ENCODE data around the gene ATP9B. TPM values are rescaled to one million over a fixed set of nuclear protein-coding genes. Genes with fewer than 3 reads are reported as not detected.

The ATP9B gene
- total RNA-seq, 1 donor from 2014 or later: 33.2 TPM

- no peaks in the 10 kb centered on the region for H3F3A ChIP-seq (ENCODE audit: low read depth)
- no peak for DNase-seq (ENCODE audit: low spot score)
- Mint-ChIP-seq H3K9me3 (no peaks in the 10 kb centered on the region), H3K27me3 (ENCODE audit: insufficient read depth, low read depth) (no peaks in the 10 kb centered on the region), H3K4me1 (peaks cover 3% of the 10 kb centered on the region), H3K27ac (no peak overlapping the region), H3K36me3 (peaks cover 6% of the 10 kb centered on the region), H3K4me3 (no peak overlapping the region)
- no peak overlapping the region for H3K4me3 ChIP-seq
- H3K9me3 ChIP-seq (ENCODE audit: low read depth): no peaks in the 10 kb centered on the region
- H3K4me2 ChIP-seq: no peak overlapping the region
- TF ChIP-seq CTCF (IDR thresholded peaks at IDR 0.05) (no peak), EZH2 (IDR thresholded peaks at IDR 0.05) (no peak), EZH2phosphoT487 (IDR thresholded peaks at IDR 0.05) (no peak)
- H3K36me3 ChIP-seq: no peaks in the 10 kb centered on the region
- no peaks in the 10 kb centered on the region for H3K79me2 ChIP-seq (ENCODE audit: low read depth)
- no peaks in the 10 kb centered on the region for H4K20me1 ChIP-seq (ENCODE audit: low read depth)
- H3K4me1 ChIP-seq: no peaks in the 10 kb centered on the region
- no peak overlapping the region for H2AFZ ChIP-seq (replicated peaks)
- no peak overlapping the region for H3K9ac ChIP-seq
- H3K27ac ChIP-seq: no peak overlapping the region
- no peaks in the 10 kb centered on the region for H3K27me3 ChIP-seq
Measured at GRCh38 chr18:79272916-79273315, 203.7 kb downstream of the ATP9B start.

- no peak overlapping the region for H3K4me3 ChIP-seq
- no peak for DNase-seq (ENCODE audit: low spot score)
- TF ChIP-seq EZH2 (IDR thresholded peaks at IDR 0.05): no peak
- no peak for TF ChIP-seq EZH2phosphoT487 (IDR thresholded peaks at IDR 0.05)
- no peak for TF ChIP-seq CTCF (IDR thresholded peaks at IDR 0.05)
- no peak overlapping the region for H2AFZ ChIP-seq (replicated peaks)
- no peaks in the 10 kb centered on the region for H3K9me3 ChIP-seq (ENCODE audit: low read depth)
- no peaks in the 10 kb centered on the region for H3K27me3 ChIP-seq
- no peak overlapping the region for H3K4me2 ChIP-seq
- Mint-ChIP-seq H3K27me3 (ENCODE audit: insufficient read depth, low read depth) (no peaks in the 10 kb centered on the region), H3K4me1 (peaks cover 3% of the 10 kb centered on the region), H3K36me3 (peaks cover 6% of the 10 kb centered on the region), H3K4me3 (no peak overlapping the region), H3K27ac (no peak overlapping the region), H3K9me3 (no peaks in the 10 kb centered on the region)
- H3K27ac ChIP-seq: no peak overlapping the region
- H3K4me1 ChIP-seq: no peaks in the 10 kb centered on the region
- H4K20me1 ChIP-seq (ENCODE audit: low read depth): no peaks in the 10 kb centered on the region
- no peaks in the 10 kb centered on the region for H3K79me2 ChIP-seq (ENCODE audit: low read depth)
- no peaks in the 10 kb centered on the region for H3F3A ChIP-seq (ENCODE audit: low read depth)
- no peaks in the 10 kb centered on the region for H3K36me3 ChIP-seq
- H3K9ac ChIP-seq: no peak overlapping the region
Measured at GRCh38 chr18:79274823-79275222, 205.6 kb downstream of the ATP9B start.

- Histone ChIP-seq H3K79me2 (ENCODE audit: low read depth) (no peaks in the 10 kb centered on the region), H3F3A (ENCODE audit: low read depth) (no peaks in the 10 kb centered on the region), H3K9ac (no peak overlapping the region), H3K4me1 (no peaks in the 10 kb centered on the region), H3K27me3 (no peaks in the 10 kb centered on the region), H3K9me3 (ENCODE audit: low read depth) (no peaks in the 10 kb centered on the region), H2AFZ (replicated peaks) (no peak overlapping the region), H3K27ac (no peak overlapping the region), H3K36me3 (no peaks in the 10 kb centered on the region), H3K4me2 (no peak overlapping the region), H4K20me1 (ENCODE audit: low read depth) (no peaks in the 10 kb centered on the region), H3K4me3 (no peak overlapping the region)
- no peaks in the 10 kb centered on the region for H3K9me3 Mint-ChIP-seq
- H3K36me3 Mint-ChIP-seq: peaks cover 5% of the 10 kb centered on the region
- TF ChIP-seq EZH2phosphoT487 (IDR thresholded peaks at IDR 0.05) (no peak), EZH2 (IDR thresholded peaks at IDR 0.05) (no peak), CTCF (IDR thresholded peaks at IDR 0.05) (no peak)
- peaks cover 3% of the 10 kb centered on the region for H3K4me1 Mint-ChIP-seq
- DNase-seq (ENCODE audit: low spot score): no peak
- no peaks in the 10 kb centered on the region for H3K27me3 Mint-ChIP-seq (ENCODE audit: insufficient read depth, low read depth)
- H3K27ac Mint-ChIP-seq: peak overlapping the region; percentile 30
- H3K4me3 Mint-ChIP-seq: no peak overlapping the region
Measured at GRCh38 chr18:79275461-79275860, 206.3 kb downstream of the ATP9B start.
